ENCODE results near the gene LRRC56.

DNA sequence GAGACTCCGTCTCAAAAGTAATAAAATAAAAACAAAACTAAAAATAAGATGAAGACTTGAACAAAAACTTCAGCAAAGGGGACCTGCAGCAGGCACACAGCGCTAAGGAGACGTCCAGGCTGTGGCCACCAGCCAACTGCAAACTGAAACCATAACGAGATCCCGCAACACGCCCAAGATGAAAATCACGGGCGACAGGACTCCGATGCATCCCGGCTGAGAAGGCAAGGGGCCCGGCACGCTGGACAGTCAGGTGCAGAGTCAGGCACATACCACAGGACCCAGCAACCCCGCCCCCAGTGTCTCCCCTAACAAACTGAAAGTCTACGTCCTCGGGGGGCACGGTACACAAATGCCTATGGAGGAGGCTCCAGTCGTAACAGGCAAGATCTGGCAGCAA, 11.1 kb upstream of the LRRC56 start:
- TF ChIP-seq, protein P1, sequence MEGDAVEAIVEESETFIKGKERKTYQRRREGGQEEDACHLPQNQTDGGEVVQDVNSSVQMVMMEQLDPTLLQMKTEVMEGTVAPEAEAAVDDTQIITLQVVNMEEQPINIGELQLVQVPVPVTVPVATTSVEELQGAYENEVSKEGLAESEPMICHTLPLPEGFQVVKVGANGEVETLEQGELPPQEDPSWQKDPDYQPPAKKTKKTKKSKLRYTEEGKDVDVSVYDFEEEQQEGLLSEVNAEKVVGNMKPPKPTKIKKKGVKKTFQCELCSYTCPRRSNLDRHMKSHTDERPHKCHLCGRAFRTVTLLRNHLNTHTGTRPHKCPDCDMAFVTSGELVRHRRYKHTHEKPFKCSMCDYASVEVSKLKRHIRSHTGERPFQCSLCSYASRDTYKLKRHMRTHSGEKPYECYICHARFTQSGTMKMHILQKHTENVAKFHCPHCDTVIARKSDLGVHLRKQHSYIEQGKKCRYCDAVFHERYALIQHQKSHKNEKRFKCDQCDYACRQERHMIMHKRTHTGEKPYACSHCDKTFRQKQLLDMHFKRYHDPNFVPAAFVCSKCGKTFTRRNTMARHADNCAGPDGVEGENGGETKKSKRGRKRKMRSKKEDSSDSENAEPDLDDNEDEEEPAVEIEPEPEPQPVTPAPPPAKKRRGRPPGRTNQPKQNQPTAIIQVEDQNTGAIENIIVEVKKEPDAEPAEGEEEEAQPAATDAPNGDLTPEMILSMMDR (IDR thresholded peaks at IDR 0.05; ENCODE audit: insufficient read depth, low read depth, low read length), result no peak
- no peak for TF ChIP-seq EZH2 (IDR thresholded peaks at IDR 0.05; ENCODE audit: insufficient read depth, low read length)

Measured in astrocyte (in vitro differentiated cells and primary cell).